CD8-positive, alpha-beta memory T cell (primary cell): ENCODE data around the gene THAP3. TPM values are rescaled to one million over a fixed set of nuclear protein-coding genes. Genes with fewer than 3 reads are reported as not detected.

Experiments used
- CTCF ChIA-PET: fragments of 350-600 bp; sonication (Branson Sonifier 250); formaldehyde crosslinking; loops from one replicate; lab custom pipeline; 2021; ENCODE audit warnings: antibody characterized with exemption; lab: Charles Lee
- POLR2A ChIA-PET: fragments of 350-600 bp; sonication (Branson Sonifier 250); formaldehyde crosslinking; loops from one replicate; lab custom pipeline; 2021; ENCODE audit warnings: antibody characterized with exemption; lab: Charles Lee
- DNase-seq, 5 donors: peaks; one replicate each; pipeline versions ENCODE4 v3.0.0 to v3.0.0-alpha.2; 2020 to 2022; ENCODE audit warnings: mixed read lengths in 1 of 5
- H3K27ac ChIP-seq: one replicate; pipeline ENCODE4 v1.7.0; 2013; ENCODE audit warnings: low read depth, mild to moderate bottlenecking, low read length, moderate library complexity
- H3K27me3 ChIP-seq: 2 replicates; pipeline ENCODE4 v1.7.0; 2013; ENCODE audit warnings: low read length, mild to moderate bottlenecking; ENCODE audit not compliant: insufficient read depth, poor library complexity, severe bottlenecking
- H3K36me3 ChIP-seq: 2 replicates; pipeline ENCODE4 v1.7.0; 2013; ENCODE audit warnings: mild to moderate bottlenecking, low read length, moderate library complexity; ENCODE audit not compliant: insufficient read depth
- H3K4me1 ChIP-seq: 2 replicates; pipeline ENCODE4 v1.7.0; 2013; ENCODE audit warnings: mild to moderate bottlenecking, low read length, moderate library complexity; ENCODE audit not compliant: insufficient read depth
- H3K4me3 ChIP-seq: 2 replicates; pipeline ENCODE4 v1.7.0; 2013; ENCODE audit warnings: mild to moderate bottlenecking, low read length
- H3K9me3 ChIP-seq: 2 replicates; pipeline ENCODE4 v1.7.0; 2013; ENCODE audit warnings: mild to moderate bottlenecking, low read length
- H3K27ac Mint-ChIP-seq, 8 donors: one replicate each; pipeline ENCODE4 v1.8.0; 2020 to 2021; ENCODE audit warnings: mixed read lengths in 8 of 8, mild to moderate bottlenecking in 6 of 8, inconsistent platforms in 3 of 8, moderate library complexity in 3 of 8
- H3K27me3 Mint-ChIP-seq, 2 donors: one replicate each; pipeline ENCODE4 v1.8.0; 2020 to 2021; ENCODE audit warnings: mixed read lengths in 2 of 2, mild to moderate bottlenecking in 1 of 2, moderate library complexity in 1 of 2
- H3K36me3 Mint-ChIP-seq, 3 donors: one replicate each; pipeline ENCODE4 v1.8.0; 2020 to 2021; ENCODE audit warnings: mixed read lengths in 3 of 3, inconsistent platforms in 1 of 3, mild to moderate bottlenecking in 1 of 3
- H3K4me1 Mint-ChIP-seq, 3 donors: one replicate each; pipeline ENCODE4 v1.8.0; 2020 to 2021; ENCODE audit warnings: mixed read lengths in 3 of 3, inconsistent platforms in 1 of 3, mild to moderate bottlenecking in 1 of 3
- H3K4me3 Mint-ChIP-seq, 7 donors: one replicate each; pipeline ENCODE4 v1.8.0; 2020 to 2021; ENCODE audit warnings: mixed read lengths in 7 of 7, mild to moderate bottlenecking in 6 of 7, moderate library complexity in 4 of 7, inconsistent platforms in 2 of 7
- H3K9me3 Mint-ChIP-seq, 5 donors: one replicate each; pipeline ENCODE4 v1.8.0; 2020 to 2022; ENCODE audit warnings: mixed read lengths in 5 of 5, mild to moderate bottlenecking in 3 of 5, moderate library complexity in 2 of 5, inconsistent platforms in 1 of 5
- polyA plus RNA-seq: library from polyadenylated mRNA; unstranded; fragments of 300-500 nt; fragmentation: Illumina TruSeq; gene quantifications from one replicate; pipeline ENCODE4 v1.2.3, GENCODE V29; 2021
- total RNA-seq, 2 experiments: library from RNA; stranded (reverse); gene quantifications; one replicate each; pipeline ENCODE4 v1.2.3, GENCODE V29; 2021

THAP3 gene
- total and polyA plus RNA-seq, 3 experiments from 2014 or later = 18.3 to 24.0 (median 20.6) TPM

GRCh38 chr1:6614929-6615785 is 9.5 kb upstream of the THAP3 start:
- Mint-ChIP-seq H3K27ac (peak overlapping the region in 5 of 8 donors; percentile 52 to 82 (median 76)), H3K4me1 (peaks cover 20 to 25% (median 23%) of the 10 kb centered on the region in 3 donors), H3K27me3 (peaks cover 0 to 2% of the 10 kb centered on the region in 2 donors), H3K4me3 (peak overlapping the region; percentile 70 to 87 (median 81)), H3K9me3 (no peaks in the 10 kb centered on the region), H3K36me3 (peaks cover 0 to 24% (median 2%) of the 10 kb centered on the region in 3 donors)
- peaks cover 12% of the 10 kb centered on the region for H3K4me1 ChIP-seq
- H3K4me3 ChIP-seq = peak overlapping the region; percentile 44
- no peaks in the 10 kb centered on the region for H3K9me3 ChIP-seq
- peak overlapping the region; percentile 51 for H3K27ac ChIP-seq
- ChIA-PET CTCF (interaction anchor here (0.6 to 2.6 kb wide), 5 partner anchors 9 to 129 kb away, joined by 3 to 7 read pairs (median 4); partner anchors contain the start of genes NOL9 and ZBTB48), POLR2A (interaction anchor here (0.6 to 1.3 kb wide), 3 partner anchors 11 to 35 kb away, joined by 3 read pairs; partner anchors contain the start of gene ZBTB48)
- peak in 3 of 5 donors; percentile 7 to 26 (median 13) for DNase-seq
- H3K27me3 ChIP-seq = no peaks in the 10 kb centered on the region
- peaks cover 5% of the 10 kb centered on the region for H3K36me3 ChIP-seq

GRCh38 chr1:6619045-6619444 is 5.6 kb upstream of the THAP3 start:
- POLR2A ChIA-PET = no interaction called here
- peaks cover 11 to 16% (median 12%) of the 10 kb centered on the region in 3 donors for H3K4me1 Mint-ChIP-seq
- H3K27me3 ChIP-seq = no peaks in the 10 kb centered on the region
- H3K9me3 Mint-ChIP-seq = no peaks in the 10 kb centered on the region
- no peak overlapping the region for H3K27ac ChIP-seq
- H3K36me3 Mint-ChIP-seq = peaks cover 2 to 45% (median 4%) of the 10 kb centered on the region in 3 donors
- no peaks in the 10 kb centered on the region for H3K27me3 Mint-ChIP-seq
- DNase-seq = no peak
- no peaks in the 10 kb centered on the region for H3K9me3 ChIP-seq
- CTCF ChIA-PET = interaction anchor here (1.4 to 1.6 kb wide), 2 partner anchors 10 to 11 kb away, joined by 3 read pairs; no protein-coding TSS in a partner anchor
- no peaks in the 10 kb centered on the region for H3K4me1 ChIP-seq
- H3K36me3 ChIP-seq = peaks cover 9% of the 10 kb centered on the region
- peak overlapping the region in 1 of 7 donors; percentile 73 for H3K4me3 Mint-ChIP-seq
- no peak overlapping the region for H3K4me3 ChIP-seq
- no peak overlapping the region for H3K27ac Mint-ChIP-seq

GRCh38 chr1:6621429-6622391 is 3.0 kb upstream of the THAP3 start:
- no peak overlapping the region for H3K27ac ChIP-seq
- no peaks in the 10 kb centered on the region for H3K9me3 ChIP-seq
- peaks cover 16% of the 10 kb centered on the region for H3K4me1 ChIP-seq
- Mint-ChIP-seq H3K4me1 (peaks cover 16 to 21% (median 20%) of the 10 kb centered on the region in 3 donors), H3K4me3 (peak overlapping the region in 1 of 7 donors; percentile 76), H3K27me3 (no peaks in the 10 kb centered on the region), H3K27ac (peak overlapping the region in 2 of 8 donors; percentile 17 to 24), H3K9me3 (no peaks in the 10 kb centered on the region), H3K36me3 (peaks cover 2 to 46% (median 4%) of the 10 kb centered on the region in 3 donors)
- H3K27me3 ChIP-seq = no peaks in the 10 kb centered on the region
- H3K36me3 ChIP-seq = peaks cover 9% of the 10 kb centered on the region
- ChIA-PET CTCF (interaction anchor here (0.9 to 1.7 kb wide), 3 partner anchors 12 to 25 kb away, joined by 4 to 5 read pairs (median 4); partner anchors contain the start of gene KLHL21), POLR2A (interaction anchor here (0.9 kb wide), 1 partner anchor 22 kb away, joined by 3 read pairs; no protein-coding TSS in a partner anchor)
- H3K4me3 ChIP-seq = no peak overlapping the region
- DNase-seq = no peak

- CTCF ChIA-PET = interaction anchor here (0.9 to 1.7 kb wide), 4 partner anchors 13 to 99 kb away, joined by 3 to 9 read pairs (median 4); no protein-coding TSS in a partner anchor
- Mint-ChIP-seq H3K9me3 (no peaks in the 10 kb centered on the region), H3K36me3 (peaks cover 2 to 47% (median 4%) of the 10 kb centered on the region in 3 donors)
Measured at GRCh38 chr1:6622396-6623152, 2.1 kb upstream of the THAP3 start.

GRCh38 chr1:6623269-6623965 is 1.3 kb upstream of the THAP3 start:
- H3K27ac Mint-ChIP-seq = peak overlapping the region in 5 of 8 donors; percentile 11 to 44 (median 21)
- H3K4me1 Mint-ChIP-seq = peaks cover 26 to 31% (median 26%) of the 10 kb centered on the region in 3 donors
- no peaks in the 10 kb centered on the region for H3K9me3 Mint-ChIP-seq

More at GRCh38 chr1:6622396-6623152, 2.1 kb upstream of the THAP3 start:
- peak overlapping the region in 4 of 7 donors; percentile 5 to 79 (median 57) for H3K4me3 Mint-ChIP-seq
- H3K27me3 ChIP-seq = no peaks in the 10 kb centered on the region
- POLR2A ChIA-PET = interaction anchor here (0.9 kb wide), 1 partner anchor 23 kb away, joined by 3 read pairs; no protein-coding TSS in a partner anchor
- peaks cover 20% of the 10 kb centered on the region for H3K4me1 ChIP-seq
- H3K4me1 Mint-ChIP-seq = peaks cover 20 to 26% (median 22%) of the 10 kb centered on the region in 3 donors
- H3K4me3 ChIP-seq = no peak overlapping the region
- peaks cover 9% of the 10 kb centered on the region for H3K36me3 ChIP-seq
- DNase-seq = no peak
- H3K27ac ChIP-seq = no peak overlapping the region
- H3K9me3 ChIP-seq = no peaks in the 10 kb centered on the region
- no peaks in the 10 kb centered on the region for H3K27me3 Mint-ChIP-seq
- peak overlapping the region in 3 of 8 donors; percentile 12 to 43 (median 17) for H3K27ac Mint-ChIP-seq

GRCh38 chr1:6625584-6626149 is 999 bp downstream of the THAP3 start:
- Mint-ChIP-seq H3K9me3 (no peaks in the 10 kb centered on the region), H3K4me3 (peak overlapping the region; percentile 85 to 96 (median 91)), H3K27ac (peak overlapping the region; percentile 40 to 94 (median 88)), H3K4me1 (peaks cover 26 to 40% (median 26%) of the 10 kb centered on the region in 3 donors), H3K36me3 (peaks cover 2 to 54% (median 7%) of the 10 kb centered on the region in 3 donors), H3K27me3 (no peaks in the 10 kb centered on the region)
- peak in 1 of 5 donors; percentile 10 for DNase-seq
- no peaks in the 10 kb centered on the region for H3K9me3 ChIP-seq
- peak overlapping the region; percentile 64 for H3K27ac ChIP-seq
- H3K36me3 ChIP-seq = no peaks in the 10 kb centered on the region
- CTCF ChIA-PET = interaction anchor here (0.9 to 1.5 kb wide), 3 partner anchors 9 to 76 kb away, joined by 3 to 5 read pairs (median 4); partner anchors contain the start of genes DNAJC11, NOL9 and TAS1R1
- peaks cover 20% of the 10 kb centered on the region for H3K4me1 ChIP-seq
- POLR2A ChIA-PET = interaction anchor here (0.6 to 0.8 kb wide), 2 partner anchors 14 to 44 kb away, joined by 3 to 9 read pairs; no protein-coding TSS in a partner anchor
- no peaks in the 10 kb centered on the region for H3K27me3 ChIP-seq
- H3K4me3 ChIP-seq = peak overlapping the region; percentile 49

More at GRCh38 chr1:6623269-6623965, 1.3 kb upstream of the THAP3 start:
- ChIA-PET CTCF (interaction anchor here (1.4 to 1.8 kb wide), 4 partner anchors 16 to 99 kb away, joined by 3 to 9 read pairs (median 7); partner anchors contain the start of genes NOL9 and TAS1R1), POLR2A (interaction anchor here (0.7 to 1.4 kb wide), 2 partner anchors 20 to 76 kb away, joined by 3 to 5 read pairs; no protein-coding TSS in a partner anchor)
- H3K36me3 Mint-ChIP-seq = peaks cover 2 to 52% (median 4%) of the 10 kb centered on the region in 3 donors
- H3K27me3 Mint-ChIP-seq = no peaks in the 10 kb centered on the region
- H3K4me3 Mint-ChIP-seq = peak overlapping the region; percentile 2 to 89 (median 32)
- DNase-seq = no peak
- H3K9me3 ChIP-seq = no peaks in the 10 kb centered on the region
- no peak overlapping the region for H3K27ac ChIP-seq
- no peaks in the 10 kb centered on the region for H3K27me3 ChIP-seq
- H3K4me1 ChIP-seq = peaks cover 20% of the 10 kb centered on the region
- H3K4me3 ChIP-seq = no peak overlapping the region
- peaks cover 9% of the 10 kb centered on the region for H3K36me3 ChIP-seq
